ENCODE results near the gene TCF25.

GRCh38 chr16:89855301-89855945, 18.0 kb upstream of the TCF25 start:
- TF ChIP-seq CTCF (IDR thresholded peaks at IDR 0.05) (no peak), EP300 (IDR thresholded peaks at IDR 0.05) (no peak)
